DND-41 (cell line): Measurements from ENCODE around the gene SSH3.

Experiments
- EZH2 ChIP-seq: IDR thresholded peaks from 3 replicates; pipeline ENCODE4 v1.6.1; 2012; ENCODE audit warnings: borderline replicate concordance, low read depth, mild to moderate bottlenecking, moderate library complexity, low read length, inconsistent platforms; ENCODE audit not compliant: severe bottlenecking
- TF ChIP-seq, protein P1 (sequence below): IDR thresholded peaks from 2 replicates; pipeline ENCODE4 v1.5.1; 2012; ENCODE audit warnings: borderline replicate concordance, low read length, moderate library complexity, mild to moderate bottlenecking; ENCODE audit not compliant: poor library complexity, severe bottlenecking; ENCODE audit errors: extremely low read depth

DNA sequence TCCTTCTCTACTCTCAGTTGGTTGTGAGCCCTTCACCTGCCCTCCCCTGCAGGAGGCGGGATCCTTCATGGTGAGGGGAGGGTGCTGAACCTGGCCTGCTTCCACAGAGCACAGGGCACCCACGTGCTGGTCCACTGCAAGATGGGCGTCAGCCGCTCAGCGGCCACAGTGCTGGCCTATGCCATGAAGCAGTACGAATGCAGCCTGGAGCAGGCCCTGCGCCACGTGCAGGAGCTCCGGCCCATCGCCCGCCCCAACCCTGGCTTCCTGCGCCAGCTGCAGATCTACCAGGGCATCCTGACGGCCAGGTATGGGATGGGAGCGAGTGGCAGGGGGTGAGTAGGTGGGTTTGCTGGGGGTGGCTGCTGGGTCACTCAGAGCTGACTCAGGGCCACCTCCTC is 6.3 kb downstream of the SSH3 start:
- TF ChIP-seq, protein P1, sequence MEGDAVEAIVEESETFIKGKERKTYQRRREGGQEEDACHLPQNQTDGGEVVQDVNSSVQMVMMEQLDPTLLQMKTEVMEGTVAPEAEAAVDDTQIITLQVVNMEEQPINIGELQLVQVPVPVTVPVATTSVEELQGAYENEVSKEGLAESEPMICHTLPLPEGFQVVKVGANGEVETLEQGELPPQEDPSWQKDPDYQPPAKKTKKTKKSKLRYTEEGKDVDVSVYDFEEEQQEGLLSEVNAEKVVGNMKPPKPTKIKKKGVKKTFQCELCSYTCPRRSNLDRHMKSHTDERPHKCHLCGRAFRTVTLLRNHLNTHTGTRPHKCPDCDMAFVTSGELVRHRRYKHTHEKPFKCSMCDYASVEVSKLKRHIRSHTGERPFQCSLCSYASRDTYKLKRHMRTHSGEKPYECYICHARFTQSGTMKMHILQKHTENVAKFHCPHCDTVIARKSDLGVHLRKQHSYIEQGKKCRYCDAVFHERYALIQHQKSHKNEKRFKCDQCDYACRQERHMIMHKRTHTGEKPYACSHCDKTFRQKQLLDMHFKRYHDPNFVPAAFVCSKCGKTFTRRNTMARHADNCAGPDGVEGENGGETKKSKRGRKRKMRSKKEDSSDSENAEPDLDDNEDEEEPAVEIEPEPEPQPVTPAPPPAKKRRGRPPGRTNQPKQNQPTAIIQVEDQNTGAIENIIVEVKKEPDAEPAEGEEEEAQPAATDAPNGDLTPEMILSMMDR = no peak
- TF ChIP-seq EZH2 = no peak
